GM12892 (cell line): ENCODE data around the gene SLC37A1.

Experiments used
- POLR2A ChIP-seq: IDR thresholded peaks from 2 replicates; pipeline ENCODE4 v1.6.1; 2011; ENCODE audit warnings: low read depth, low read length, control low read depth
- POLR2AphosphoS5 ChIP-seq: IDR thresholded peaks from 2 replicates; pipeline ENCODE4 v1.6.1; 2011; ENCODE audit warnings: low read depth, low read length, control low read depth

GRCh38 chr21:42569732-42570301 is 56.2 kb downstream of the SLC37A1 start:
- TF ChIP-seq POLR2A, result no peak
- no peak for TF ChIP-seq POLR2AphosphoS5
